Stimulated activated CD8-positive, alpha-beta memory T cell treated with anti-CD3 and anti-CD28 coated beads, Interleukin-4, amount 100 ng/mL, for 1 hour (primary cell): ENCODE measurements around the gene NEK1.
"Not testable (repeated sequence)": the region's sequence is repeated elsewhere in the genome, so short reads cannot be mapped to it uniquely, and the experiment has no call there.

Experiments
- DNase-seq, 2 donors: peaks; one replicate each; pipeline ENCODE4 v3.0.0-alpha.2; 2020; ENCODE audit warnings: low read depth in 2 of 2, low spot score in 1 of 2

NEK1 gene

GRCh38 chr4:169510617-169511016, 101.8 kb downstream of the NEK1 start:
- no peak for DNase-seq

- no peak for DNase-seq
Measured at GRCh38 chr4:169506903-169507302, 105.5 kb downstream of the NEK1 start.

- DNase-seq: not testable (repeated sequence)
Measured at GRCh38 chr4:169499907-169500306, 112.5 kb downstream of the NEK1 start.

- DNase-seq: not testable (repeated sequence)
Measured at GRCh38 chr4:169494234-169494633, 118.1 kb downstream of the NEK1 start.

GRCh38 chr4:169493164-169493524, 119.2 kb downstream of the NEK1 start:
- DNase-seq: no peak

- DNase-seq: no peak
Measured at GRCh38 chr4:169492436-169493163, 119.8 kb downstream of the NEK1 start.

- DNase-seq: no peak
Measured at GRCh38 chr4:169491211-169491610, 121.2 kb downstream of the NEK1 start.

GRCh38 chr4:169489306-169489705, 123.1 kb downstream of the NEK1 start:
- no peak for DNase-seq

- no peak for DNase-seq
Measured at GRCh38 chr4:169485791-169486742, 126.3 kb downstream of the NEK1 start.

- no peak for DNase-seq
Measured at GRCh38 chr4:169485086-169485485, 127.3 kb downstream of the NEK1 start.

GRCh38 chr4:169484485-169484884, 127.9 kb downstream of the NEK1 start:
- no peak for DNase-seq

GRCh38 chr4:169464080-169464479, 148.3 kb downstream of the NEK1 start:
- no peak for DNase-seq

GRCh38 chr4:169460081-169460480, 152.3 kb downstream of the NEK1 start:
- DNase-seq: no peak

GRCh38 chr4:169458575-169458974, 153.8 kb downstream of the NEK1 start:
- DNase-seq: no peak

- DNase-seq: not testable (repeated sequence)
Measured at GRCh38 chr4:169452644-169453043, 159.7 kb downstream of the NEK1 start.

GRCh38 chr4:169448935-169449334, 163.4 kb downstream of the NEK1 start:
- not testable (repeated sequence) for DNase-seq

GRCh38 chr4:169446824-169447223, 165.6 kb downstream of the NEK1 start:
- no peak for DNase-seq

GRCh38 chr4:169443748-169444147, 168.6 kb downstream of the NEK1 start:
- no peak for DNase-seq

- DNase-seq: no peak
Measured at GRCh38 chr4:169440446-169440845, 171.9 kb downstream of the NEK1 start.

GRCh38 chr4:169439244-169439643, 173.1 kb downstream of the NEK1 start:
- DNase-seq: no peak

- no peak for DNase-seq
Measured at GRCh38 chr4:169438057-169438480, 174.3 kb downstream of the NEK1 start.
